ENCODE data around the gene MCAT. TPM values are rescaled to one million over a fixed set of nuclear protein-coding genes. Genes with fewer than 3 reads are reported as not detected.

MCAT gene
- 12.7 and 21.4 TPM in 2 replicates for total RNA-seq

GRCh38 chr22:43142880-43143562, at the start of gene MCAT:
Gene MCAT (minus strand): TSS chr22:43143398. CDS start chr22:43143348, 50 bp downstream.
- Histone ChIP-seq H3K4me1 (ENCODE audit: insufficient read depth, low read length) (peaks cover 6% of the 10 kb centered on the region), H3K9me3 (ENCODE audit: low read depth, low read length) (no peaks in the 10 kb centered on the region), H3K27ac (ENCODE audit: low read depth, low read length) (peak within 1 kb of the TSS; percentile 70), H2AFZ (ENCODE audit: low read length) (peak within 1 kb of the TSS; percentile 97), H3K79me2 (ENCODE audit: insufficient read depth, low read length) (peaks cover 24% of the 10 kb centered on the region), H3K36me3 (ENCODE audit: insufficient read depth, low read length) (peaks cover 12% of the 10 kb centered on the region), H3K4me2 (ENCODE audit: insufficient read depth, low read length) (peak within 1 kb of the TSS; percentile 93), H3K27me3 (ENCODE audit: insufficient read depth, low read length) (no peaks in the 10 kb centered on the region), H4K20me1 (ENCODE audit: insufficient read depth, low read length) (no peaks in the 10 kb centered on the region), H3K4me3 (ENCODE audit: insufficient read depth, low read length) (peak within 1 kb of the TSS; percentile 99)
- peak; percentile 98 for DNase-seq (ENCODE audit: insufficient read length, low spot score, missing footprints)
- no peak for TF ChIP-seq CTCF (IDR thresholded peaks at IDR 0.05; ENCODE audit: extremely low read depth, low read depth, low read length)

GRCh38 chr22:43191831-43192230, 48.6 kb upstream of the MCAT start:
- Histone ChIP-seq H3K79me2 (ENCODE audit: insufficient read depth, low read length) (no peaks in the 10 kb centered on the region), H3K27me3 (ENCODE audit: insufficient read depth, low read length) (peaks cover 12% of the 10 kb centered on the region), H3K27ac (ENCODE audit: low read depth, low read length) (no peak overlapping the region), H3K4me1 (ENCODE audit: insufficient read depth, low read length) (no peaks in the 10 kb centered on the region), H3K4me2 (ENCODE audit: insufficient read depth, low read length) (no peak overlapping the region), H3K4me3 (ENCODE audit: insufficient read depth, low read length) (no peak overlapping the region), H4K20me1 (ENCODE audit: insufficient read depth, low read length) (no peaks in the 10 kb centered on the region), H2AFZ (ENCODE audit: low read length) (no peak overlapping the region), H3K36me3 (ENCODE audit: insufficient read depth, low read length) (no peaks in the 10 kb centered on the region), H3K9me3 (ENCODE audit: low read depth, low read length) (no peaks in the 10 kb centered on the region)
- DNase-seq (ENCODE audit: insufficient read length, low spot score, missing footprints): peak; percentile 56
- TF ChIP-seq CTCF (IDR thresholded peaks at IDR 0.05; ENCODE audit: extremely low read depth, low read depth, low read length): no peak

GRCh38 chr22:43188829-43189545, 45.8 kb upstream of the MCAT start:
- no peaks in the 10 kb centered on the region for H3K36me3 ChIP-seq (ENCODE audit: insufficient read depth, low read length)
- no peak overlapping the region for H3K4me3 ChIP-seq (ENCODE audit: insufficient read depth, low read length)
- no peak overlapping the region for H3K4me2 ChIP-seq (ENCODE audit: insufficient read depth, low read length)
- no peak overlapping the region for H2AFZ ChIP-seq (ENCODE audit: low read length)
- DNase-seq (ENCODE audit: insufficient read length, low spot score, missing footprints): peak; percentile 37
- no peak overlapping the region for H3K27ac ChIP-seq (ENCODE audit: low read depth, low read length)
- H3K27me3 ChIP-seq (ENCODE audit: insufficient read depth, low read length): peaks cover 4% of the 10 kb centered on the region
- peaks cover 11% of the 10 kb centered on the region for H3K4me1 ChIP-seq (ENCODE audit: insufficient read depth, low read length)
- TF ChIP-seq CTCF (IDR thresholded peaks at IDR 0.05; ENCODE audit: extremely low read depth, low read depth, low read length): no peak
- no peaks in the 10 kb centered on the region for H3K9me3 ChIP-seq (ENCODE audit: low read depth, low read length)
- H4K20me1 ChIP-seq (ENCODE audit: insufficient read depth, low read length): peaks cover 4% of the 10 kb centered on the region
- peaks cover 9% of the 10 kb centered on the region for H3K79me2 ChIP-seq (ENCODE audit: insufficient read depth, low read length)
